Erythroblast (primary cell): ENCODE data around the gene LATS2.

Source experiments
- GATA1 ChIP-seq: IDR thresholded peaks from 2 replicates; pipeline ENCODE4 v1.6.1; 2011; ENCODE audit warnings: low read depth, mild to moderate bottlenecking, control low read depth, low read length, moderate library complexity
- POLR2A ChIP-seq: IDR thresholded peaks from 2 replicates; pipeline ENCODE4 v1.6.1; 2011; ENCODE audit warnings: mild to moderate bottlenecking, low read length

GRCh38 chr13:21055016-21055415, 6.4 kb downstream of the LATS2 start:
- TF ChIP-seq POLR2A (no peak), GATA1 (no peak)
